GM18951 (cell line): ENCODE results near the gene C5orf15.

Experiments used
- POLR2A ChIP-seq: IDR thresholded peaks from 4 replicates; pipeline ENCODE4 v1.6.1; 2011; ENCODE audit warnings: mild to moderate bottlenecking; ENCODE audit not compliant: insufficient read length, insufficient read depth; ENCODE audit errors: extremely low read depth
- in situ Hi-C: fragments of 300-500 bp; cut with MboI; formaldehyde crosslinking; loops from one replicate; pipeline ENCODE4 v1.12.0; 2022; ENCODE audit warnings: low sequenced_read_pairs, mixed read lengths, inconsistent platforms; ENCODE audit not compliant: unreplicated experiment

C5orf15 gene

DNA sequence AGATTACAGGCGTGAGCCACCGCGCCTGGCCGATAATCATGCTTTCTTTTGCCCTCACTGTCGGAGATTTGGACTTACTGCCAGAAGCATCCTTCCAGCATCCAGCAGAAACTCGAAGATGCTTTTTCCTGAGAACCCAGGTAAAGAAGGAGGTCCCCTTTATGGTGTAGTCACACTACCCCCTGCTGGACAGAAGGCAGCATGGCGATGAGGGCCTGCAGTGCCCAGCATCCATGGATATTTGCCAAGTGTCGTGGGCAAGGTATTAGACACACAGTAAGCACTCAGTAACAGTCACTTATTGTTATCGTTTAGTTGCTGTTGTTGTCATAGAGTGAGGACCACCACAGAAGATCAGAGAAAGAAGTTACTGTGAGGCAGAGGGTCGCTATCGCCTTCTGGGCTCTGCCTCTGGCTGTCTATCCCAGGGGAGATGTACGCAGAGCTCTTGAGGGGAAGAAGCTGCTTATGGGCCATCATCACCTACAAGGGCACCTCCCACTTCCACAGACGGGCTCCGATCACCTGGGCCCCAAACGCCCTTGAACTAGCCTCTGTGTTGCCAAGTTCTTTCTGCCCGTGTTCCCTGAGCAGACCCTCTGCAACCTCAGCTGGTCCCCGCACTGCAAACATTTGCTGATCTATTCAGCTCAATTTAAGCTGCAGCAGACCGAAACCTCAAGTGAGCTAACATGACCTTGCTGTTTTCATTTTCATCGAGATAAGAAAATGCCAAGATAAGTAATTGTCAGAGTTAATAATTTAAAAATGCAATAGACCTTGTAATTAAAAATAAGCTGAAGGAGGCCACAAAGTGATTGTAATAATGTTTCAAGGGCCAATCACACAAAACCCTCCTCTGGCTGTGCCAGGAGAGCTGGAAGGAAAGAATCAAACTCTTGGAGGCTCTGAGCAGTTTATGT is 23.9 kb downstream of the C5orf15 start:
- in situ Hi-C loops = loop anchor here (25.0 kb wide), 1 partner anchor 832 kb away; no protein-coding TSS in a partner anchor

GRCh38 chr5:133943475-133943817 is 25.0 kb downstream of the C5orf15 start:
- in situ Hi-C loops = loop anchor here (25.0 kb wide), 1 partner anchor 831 kb away; no protein-coding TSS in a partner anchor
- TF ChIP-seq POLR2A = no peak

More for the DNA sequence above, 23.9 kb downstream of the C5orf15 start:
- TF ChIP-seq POLR2A = no peak

- no peak for TF ChIP-seq POLR2A
- in situ Hi-C loops = loop anchor here (25.0 kb wide), 1 partner anchor 831 kb away; no protein-coding TSS in a partner anchor
Observed at GRCh38 chr5:133942614-133943474, 25.6 kb downstream of the C5orf15 start.

- in situ Hi-C loops = loop anchor here (25.0 kb wide), 1 partner anchor 829 kb away; no protein-coding TSS in a partner anchor
- TF ChIP-seq POLR2A = no peak
Observed at GRCh38 chr5:133941456-133942196, 26.8 kb downstream of the C5orf15 start.

DNA sequence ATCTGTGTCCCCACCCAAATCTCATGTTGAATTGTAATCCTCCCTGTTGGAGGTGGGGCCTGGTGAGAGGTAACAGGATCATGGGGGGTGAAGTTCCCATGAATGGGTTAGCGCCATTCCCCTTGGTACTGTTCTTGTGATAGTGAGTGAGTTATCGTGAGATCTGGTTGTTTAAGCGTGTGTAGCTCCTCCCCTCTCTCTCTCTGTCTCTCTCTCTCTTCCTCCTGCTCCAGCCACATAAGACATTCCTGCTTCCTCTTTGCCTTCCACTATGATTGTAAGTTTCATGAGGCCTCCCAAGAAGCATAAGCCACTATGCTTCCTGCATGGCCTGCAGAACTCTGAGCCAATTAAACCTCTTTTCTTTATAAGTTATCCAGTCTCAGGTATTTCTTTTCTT is 28.8 kb downstream of the C5orf15 start:
- no peak for TF ChIP-seq POLR2A
- in situ Hi-C loops = loop anchor here (25.0 kb wide), 1 partner anchor 827 kb away; no protein-coding TSS in a partner anchor

DNA sequence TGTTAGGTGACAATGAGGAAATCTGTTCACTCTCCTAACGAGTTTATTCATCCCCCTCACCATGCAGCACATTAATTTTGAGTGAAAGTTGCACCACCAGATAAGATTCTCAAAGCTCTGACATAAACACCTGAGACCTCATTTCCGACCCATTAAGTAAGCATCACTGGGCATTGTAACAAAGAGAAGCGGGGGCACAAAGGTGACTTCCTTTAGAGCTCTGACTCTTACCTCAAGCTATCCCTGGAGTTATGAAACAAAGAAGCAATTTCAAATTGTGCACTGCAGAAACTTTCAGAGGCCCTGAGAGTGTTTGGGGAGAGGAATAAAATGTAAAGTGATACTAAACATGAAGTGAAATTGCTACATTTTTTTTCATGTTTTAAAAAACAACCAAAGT is 29.5 kb downstream of the C5orf15 start:
- no peak for TF ChIP-seq POLR2A
- in situ Hi-C loops = loop anchor here (25.0 kb wide), 1 partner anchor 827 kb away; no protein-coding TSS in a partner anchor

GRCh38 chr5:133938039-133938821 is 30.2 kb downstream of the C5orf15 start:
- TF ChIP-seq POLR2A = no peak
- in situ Hi-C loops = loop anchor here (25.0 kb wide), 1 partner anchor 826 kb away; no protein-coding TSS in a partner anchor

GRCh38 chr5:133937628-133938027 is 30.8 kb downstream of the C5orf15 start:
- in situ Hi-C loops = loop anchor here (25.0 kb wide), 1 partner anchor 825 kb away; no protein-coding TSS in a partner anchor

GRCh38 chr5:133936651-133937015 is 31.8 kb downstream of the C5orf15 start:
- in situ Hi-C loops = loop anchor here (25.0 kb wide), 1 partner anchor 824 kb away; no protein-coding TSS in a partner anchor

GRCh38 chr5:133935991-133936650 is 32.3 kb downstream of the C5orf15 start:
- in situ Hi-C loops = loop anchor here (25.0 kb wide), 1 partner anchor 824 kb away; no protein-coding TSS in a partner anchor

More at GRCh38 chr5:133936651-133937015, 31.8 kb downstream of the C5orf15 start:
- TF ChIP-seq POLR2A = no peak

GRCh38 chr5:133935667-133935940 is 32.8 kb downstream of the C5orf15 start:
- TF ChIP-seq POLR2A = no peak
- in situ Hi-C loops = loop anchor here (25.0 kb wide), 1 partner anchor 823 kb away; no protein-coding TSS in a partner anchor
